GM21529 (cell line): ENCODE measurements around the gene TIMP4.

Source experiments
- ATAC-seq: cut with Tn5 transposase; IDR thresholded peaks from one replicate; pipeline ENCODE4 v1.9.1; 2021; ENCODE audit not compliant: unreplicated experiment

The TIMP4 gene

DNA sequence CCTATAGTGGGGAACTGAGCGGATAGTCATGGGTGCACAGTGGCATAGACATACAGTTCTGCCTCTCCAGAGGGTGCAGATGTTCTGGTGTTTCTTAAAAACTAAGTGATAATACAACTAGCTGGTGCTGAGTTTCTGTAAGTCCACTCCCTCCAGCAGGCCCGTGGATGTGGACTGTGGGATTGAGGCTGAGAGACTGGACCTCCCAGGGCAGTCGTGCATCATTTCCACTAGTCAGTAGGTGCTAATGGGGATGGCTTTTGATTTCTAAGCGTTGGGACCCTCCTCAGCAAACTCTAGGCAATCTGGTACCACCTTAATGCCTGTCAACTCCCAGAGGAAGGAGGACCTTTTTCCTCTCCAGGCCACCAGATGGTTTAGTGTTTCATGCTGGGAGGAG lies 27.3 kb upstream of the TIMP4 start:
- ATAC-seq: no peak

DNA sequence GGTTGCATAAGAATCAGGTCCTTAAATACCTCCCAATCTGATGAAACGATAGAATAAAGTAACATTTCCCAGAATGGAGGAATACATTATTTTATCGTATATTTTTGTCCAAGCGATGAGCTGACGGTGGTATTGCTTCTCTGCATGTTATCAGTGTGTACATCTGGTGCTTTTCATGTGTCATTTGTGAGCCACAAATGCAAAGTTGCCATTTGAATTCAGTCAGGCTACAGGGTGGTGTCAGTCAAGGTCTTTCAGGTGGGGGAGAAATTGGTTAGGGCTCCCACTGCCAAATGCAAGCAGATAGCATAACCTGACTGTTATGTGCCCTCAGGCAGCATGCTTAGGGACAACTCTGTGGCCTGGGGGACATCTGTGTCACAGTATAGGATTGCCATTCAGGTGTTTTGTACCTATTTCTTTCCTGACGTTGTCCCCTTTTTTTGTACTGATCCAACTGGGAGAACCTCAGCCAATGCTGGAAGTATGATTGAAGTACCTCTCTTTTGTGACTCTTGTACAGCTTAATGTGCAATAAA lies 26.5 kb upstream of the TIMP4 start:
- ATAC-seq: no peak

DNA sequence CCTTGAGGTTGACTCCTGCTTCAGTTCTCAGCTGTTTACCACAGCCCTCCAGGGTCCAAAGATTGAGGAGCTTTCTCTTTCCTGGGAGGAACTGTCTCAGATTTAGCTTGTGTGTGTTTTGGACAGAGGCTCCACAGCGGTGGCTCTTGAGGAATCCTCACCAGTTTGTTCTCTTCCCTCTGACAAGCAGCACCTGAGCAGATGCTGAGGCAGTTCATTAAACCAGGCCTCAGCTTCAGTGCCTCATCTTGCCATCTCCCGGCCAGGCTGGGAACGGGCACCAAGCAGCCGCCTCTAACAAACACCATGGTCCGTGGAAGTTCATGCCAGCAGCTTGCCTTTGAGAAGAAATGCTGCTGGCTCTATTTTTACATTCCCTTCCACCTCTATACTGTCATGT lies 25.8 kb upstream of the TIMP4 start:
- ATAC-seq: no peak

DNA sequence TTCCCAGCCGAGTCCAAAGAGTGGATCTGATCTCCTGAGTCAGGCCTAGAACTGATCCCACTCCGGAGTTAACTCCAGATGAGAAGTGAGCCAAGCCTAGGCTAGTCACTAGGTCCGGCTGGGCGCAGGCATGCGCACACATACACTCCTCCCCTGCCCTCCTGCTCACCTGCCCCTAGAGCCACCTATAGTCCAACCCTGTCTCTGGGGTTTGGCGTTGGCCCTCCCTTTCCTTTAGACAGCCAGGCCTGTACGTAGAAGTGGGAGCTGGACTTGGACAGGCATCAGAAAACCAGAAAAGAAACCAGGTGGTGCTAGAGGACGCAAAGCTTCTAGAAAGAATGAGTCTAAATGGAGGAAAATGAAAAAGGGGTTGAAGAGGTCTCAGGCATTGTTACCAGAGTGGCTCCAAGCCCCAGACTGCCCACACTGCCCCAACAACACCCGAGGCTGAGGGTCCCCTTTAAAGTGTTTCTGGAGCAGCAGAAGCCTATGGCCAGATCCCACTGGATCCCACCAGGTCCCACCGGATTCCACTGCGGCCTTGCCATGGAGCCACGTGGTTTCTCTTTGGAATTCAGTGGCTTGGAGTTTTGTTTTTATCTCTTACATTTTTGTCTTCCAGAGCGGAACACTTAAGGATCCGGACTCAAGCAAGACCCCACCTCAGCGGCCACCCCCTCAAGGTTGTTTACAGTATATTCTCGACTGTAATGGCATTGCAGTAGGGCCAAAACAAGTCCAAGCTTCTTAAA lies 24.2 kb upstream of the TIMP4 start:
- ATAC-seq: no peak

DNA sequence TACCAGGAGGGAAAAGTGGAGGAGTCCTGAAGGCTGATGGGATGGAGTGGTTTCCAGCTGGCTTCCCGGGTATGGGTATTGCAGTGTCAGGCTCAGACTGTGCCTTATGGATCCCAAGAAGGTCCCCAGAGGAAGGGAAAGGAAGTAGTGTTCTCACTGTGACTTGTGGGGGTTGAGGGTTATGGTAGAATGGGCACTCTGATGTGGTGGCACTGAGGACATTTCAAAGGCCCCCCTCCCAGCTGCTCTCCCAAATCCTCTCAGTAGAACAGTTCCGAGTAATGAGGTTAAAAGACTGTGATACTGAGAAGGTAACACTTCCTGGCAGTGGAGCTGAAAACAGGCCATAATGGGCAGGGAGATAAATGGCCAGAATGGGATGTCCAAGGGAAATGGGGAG lies 23.1 kb upstream of the TIMP4 start:
- no peak for ATAC-seq

DNA sequence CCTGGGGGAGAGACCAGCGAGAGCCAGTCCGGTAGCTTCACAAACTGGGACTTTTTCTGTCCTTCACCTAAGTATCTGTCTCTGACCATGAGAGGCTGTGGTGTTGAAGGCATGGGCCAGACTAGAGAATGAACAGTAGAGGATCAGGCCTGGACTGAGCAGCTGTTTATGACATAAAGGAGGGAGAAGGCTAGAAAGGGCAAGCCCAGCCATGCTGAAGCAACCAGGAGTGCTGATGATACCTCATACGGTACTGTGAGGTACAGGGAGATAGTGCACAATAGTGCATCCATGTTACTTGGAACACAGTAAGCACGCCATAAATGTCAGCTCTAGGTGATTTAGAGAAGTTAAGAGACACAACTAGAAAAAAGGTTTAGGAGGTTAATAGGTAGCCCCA lies 22.6 kb upstream of the TIMP4 start:
- ATAC-seq: no peak

DNA sequence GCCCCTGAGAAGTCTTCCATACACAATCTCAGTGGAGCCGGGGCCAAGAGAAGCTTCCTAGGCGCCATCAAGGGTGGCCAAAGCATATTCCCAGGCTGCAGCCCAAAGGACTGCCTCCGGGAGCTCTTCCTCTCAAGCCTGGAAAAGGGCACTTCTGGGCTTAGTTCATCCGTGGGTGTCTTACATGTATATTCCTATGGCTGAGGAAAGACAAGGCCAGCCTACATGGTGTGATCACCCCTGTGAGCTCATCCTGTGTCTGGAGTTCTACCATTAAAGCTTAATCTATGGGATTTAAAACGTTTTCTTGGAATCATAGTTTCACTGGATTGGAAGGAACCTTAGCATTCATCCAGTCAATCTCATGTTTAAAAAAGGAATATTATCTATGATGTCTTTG lies 21.9 kb upstream of the TIMP4 start:
- no peak for ATAC-seq

DNA sequence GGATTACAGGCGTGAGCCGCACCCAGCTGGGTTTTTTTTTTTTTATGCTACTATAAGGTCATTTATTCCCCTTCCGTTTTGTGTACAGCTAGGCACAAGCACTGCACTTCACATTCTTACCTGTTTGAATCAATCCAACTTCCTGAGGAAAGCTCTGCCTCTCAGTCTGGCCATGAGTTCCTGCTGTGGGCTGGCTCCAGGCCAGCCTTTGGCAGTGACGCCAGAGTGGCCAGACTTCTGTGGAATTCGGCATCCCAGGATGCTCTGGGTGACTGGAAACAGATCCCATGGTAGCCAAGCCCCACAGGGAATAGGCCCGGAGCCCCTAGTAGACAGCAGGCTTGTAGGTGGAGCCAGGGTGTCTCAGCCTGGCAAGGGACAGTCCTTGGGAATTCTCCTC lies 21.5 kb upstream of the TIMP4 start:
- no peak for ATAC-seq

DNA sequence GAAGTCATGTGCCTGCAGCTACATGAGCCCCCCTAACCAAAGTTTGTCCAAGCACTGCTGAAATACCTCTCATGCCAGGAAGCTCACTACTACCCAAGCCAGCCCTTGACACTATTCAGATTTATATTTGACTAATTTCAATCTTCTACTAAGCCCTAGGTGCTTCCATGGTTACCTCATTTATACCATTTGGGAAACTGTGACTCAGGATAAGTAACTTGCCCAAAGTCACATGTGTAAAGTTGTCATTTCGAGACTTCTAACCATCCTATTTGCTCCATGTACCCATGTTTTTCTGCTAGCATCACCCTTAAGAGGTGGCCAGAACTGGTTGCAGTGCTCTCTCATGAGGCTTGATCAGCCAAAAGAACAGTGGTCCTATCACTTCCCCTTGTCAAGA lies 20.7 kb upstream of the TIMP4 start:
- ATAC-seq: no peak

DNA sequence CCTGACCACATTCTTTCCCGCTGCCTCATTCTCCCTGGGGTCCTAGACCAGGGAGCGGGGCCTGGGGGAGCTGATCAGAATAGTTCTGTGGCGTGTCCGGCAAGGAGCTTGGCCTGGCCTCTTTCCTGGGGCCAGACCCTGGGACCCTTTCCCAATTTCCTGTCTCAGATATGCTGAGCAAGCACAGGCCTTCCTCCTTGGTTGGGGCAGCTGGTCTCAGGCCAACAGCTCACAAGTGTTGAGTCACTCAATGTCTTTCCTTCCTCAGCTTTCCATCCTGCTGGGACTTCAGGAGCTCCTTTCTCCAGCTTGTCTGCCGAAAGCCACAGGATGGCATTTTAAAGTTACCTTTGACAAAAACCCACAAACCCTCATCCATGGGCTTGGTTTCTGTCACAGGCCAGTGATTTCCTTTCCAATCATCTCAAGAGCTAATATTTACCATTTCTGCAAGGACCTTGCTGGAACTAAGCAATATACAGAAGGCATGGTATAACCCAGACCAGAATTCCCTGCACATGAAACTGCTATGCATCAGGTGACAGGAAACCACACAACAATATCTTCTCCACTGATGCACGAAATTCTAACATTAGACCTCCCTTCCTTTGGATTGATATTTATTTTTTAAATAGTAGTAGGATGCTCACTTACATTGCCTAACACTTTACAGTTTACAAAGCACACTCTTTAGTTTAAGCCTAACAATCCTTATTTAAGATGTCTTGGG lies 19.5 kb upstream of the TIMP4 start:
- ATAC-seq: no peak

DNA sequence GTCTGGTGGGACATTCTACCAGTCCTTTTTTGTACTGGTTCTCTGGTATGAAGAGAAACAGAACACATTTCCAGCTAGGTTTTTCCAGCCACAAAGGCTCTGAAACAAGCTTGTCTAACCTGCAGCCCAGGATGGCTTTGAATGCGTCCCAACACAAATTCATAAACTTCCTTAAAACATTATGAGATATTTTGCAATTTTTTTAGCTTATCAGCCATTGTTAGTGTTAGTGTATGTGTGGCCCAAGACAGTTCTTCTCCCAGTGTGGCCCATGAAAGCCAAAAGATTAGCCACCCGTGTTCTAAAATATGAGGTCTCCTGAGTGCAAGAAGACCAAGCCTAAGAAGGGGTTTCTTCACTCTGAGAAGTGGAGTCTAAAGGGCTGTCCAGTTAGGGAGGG lies 18.4 kb upstream of the TIMP4 start:
- no peak for ATAC-seq

DNA sequence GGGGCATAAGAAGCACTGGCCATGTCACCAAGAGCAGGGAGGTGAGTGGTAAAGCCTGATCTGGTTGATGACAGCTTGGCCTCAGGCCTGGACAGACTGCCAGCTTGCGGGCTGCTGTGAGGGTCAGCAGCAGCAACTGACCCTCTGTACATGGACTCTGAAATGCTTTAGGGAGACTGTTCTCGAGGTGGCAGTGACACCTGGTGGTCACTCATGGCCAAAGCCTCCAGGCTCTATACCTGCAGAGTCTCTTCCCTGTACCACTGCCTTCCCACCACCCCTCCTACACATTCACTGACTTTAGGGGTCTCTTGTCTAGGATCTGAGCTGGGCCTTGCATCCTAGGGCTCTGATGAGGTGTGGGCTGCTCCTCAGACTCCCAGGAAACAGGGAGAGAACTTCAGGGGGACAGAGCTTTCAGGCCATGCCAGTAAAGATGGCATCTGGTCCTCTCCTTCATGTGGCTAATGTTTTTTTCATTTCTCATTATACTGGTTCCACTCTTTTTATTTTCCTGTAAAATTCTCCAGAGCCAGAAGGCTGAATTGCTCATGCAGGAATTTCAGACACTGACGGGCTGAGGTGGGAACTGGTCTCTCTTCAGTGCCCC lies 17.2 kb upstream of the TIMP4 start:
- ATAC-seq: peak; percentile 79

DNA sequence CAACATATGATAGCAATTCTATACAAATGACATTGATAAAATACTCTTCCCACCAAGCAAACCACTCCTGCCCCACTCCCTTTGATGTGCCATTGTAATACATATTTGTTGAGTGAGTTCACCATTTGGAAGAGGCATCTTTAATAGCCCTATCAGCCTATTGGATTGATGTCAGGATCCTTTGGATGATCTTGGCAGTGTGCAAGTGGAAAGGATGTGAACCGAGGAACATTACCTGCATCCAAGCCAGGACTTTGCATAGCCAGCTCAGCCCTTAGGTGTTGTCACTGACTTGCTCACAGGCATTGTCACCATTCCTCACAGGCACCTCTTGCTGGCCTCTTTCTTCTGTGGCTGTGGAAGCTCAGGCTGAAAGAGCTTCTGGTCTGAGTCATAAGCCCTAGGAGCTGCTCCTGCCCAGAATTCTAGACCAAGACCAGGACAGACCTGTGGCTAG lies 16.5 kb upstream of the TIMP4 start:
- no peak for ATAC-seq

DNA sequence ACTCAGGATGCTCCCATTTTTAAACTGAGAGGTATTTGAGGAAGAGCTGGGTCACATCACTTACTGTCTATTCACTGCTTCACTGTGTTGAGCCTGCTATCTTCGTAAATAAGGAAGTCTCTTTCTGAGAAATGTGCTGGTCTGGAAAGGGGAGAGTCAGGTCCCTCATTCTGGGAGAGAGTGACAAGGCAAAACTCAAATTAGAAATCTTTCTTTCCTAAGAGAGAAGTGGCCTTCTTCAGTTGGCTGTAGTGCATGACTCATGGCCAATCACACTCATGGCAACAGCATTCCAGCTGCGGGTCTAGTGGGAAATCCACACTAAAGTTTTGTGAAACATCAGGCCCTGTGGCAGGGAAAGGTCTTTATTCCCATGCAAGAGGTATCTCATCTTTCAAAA lies 11.5 kb upstream of the TIMP4 start:
- ATAC-seq: no peak

DNA sequence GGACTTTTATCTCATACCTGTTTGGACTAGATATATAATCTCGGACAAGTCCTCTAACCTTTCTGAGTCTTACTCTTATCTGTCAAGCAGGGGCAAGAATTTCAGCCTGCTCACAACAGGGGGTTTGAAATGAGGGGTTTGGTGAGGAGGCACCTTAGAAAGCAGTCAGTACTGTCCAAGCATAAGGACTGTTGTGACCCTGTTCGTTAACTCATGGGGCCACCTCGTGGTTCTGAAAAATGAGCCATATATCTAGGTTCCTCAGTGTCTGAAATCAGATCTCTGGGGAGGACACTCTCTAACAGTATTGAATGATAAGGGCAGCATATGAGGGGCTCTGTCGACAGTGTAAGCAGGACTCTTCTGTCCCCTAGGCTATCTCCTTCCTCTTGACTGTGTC lies 7.2 kb upstream of the TIMP4 start:
- ATAC-seq: no peak

DNA sequence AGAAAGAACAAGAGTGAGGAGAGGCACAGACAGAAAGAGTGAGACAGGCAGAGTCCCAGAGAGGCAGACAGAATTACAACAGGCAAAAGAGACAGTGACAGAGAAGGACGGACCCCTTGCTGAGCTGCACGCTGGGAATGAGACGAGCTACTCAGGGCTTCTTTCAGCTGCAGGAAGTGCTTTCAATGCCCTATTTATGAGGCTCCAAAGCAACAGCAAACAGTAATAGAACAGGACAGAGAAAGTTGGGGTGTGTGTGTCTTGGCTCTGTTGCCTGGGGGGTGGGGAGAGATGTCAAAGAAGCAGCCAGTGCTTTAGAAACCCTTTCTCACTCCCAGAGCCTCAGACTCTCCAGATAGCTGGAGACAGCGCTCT lies 502 bp upstream of the TIMP4 start:
- no peak for ATAC-seq

DNA sequence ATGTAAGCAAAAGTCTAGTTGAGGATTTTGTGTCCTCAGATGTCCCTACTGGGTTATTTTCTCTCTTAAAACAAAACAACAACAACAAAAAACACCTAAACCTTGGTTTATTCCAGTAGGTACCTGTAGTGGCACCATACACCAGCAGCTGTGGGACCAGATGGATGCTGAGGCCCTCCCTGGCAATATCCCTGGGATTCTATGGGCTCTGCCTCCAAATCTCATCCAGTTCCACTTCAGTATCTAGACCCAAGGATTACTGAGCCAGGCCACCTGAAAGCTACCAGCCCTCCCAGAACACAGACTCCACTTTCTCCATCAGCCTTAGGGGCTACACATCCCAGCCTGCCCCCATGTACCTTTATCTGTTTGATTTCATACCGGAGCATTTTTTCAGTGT lies 1.7 kb downstream of the TIMP4 start:
- ATAC-seq: no peak

DNA sequence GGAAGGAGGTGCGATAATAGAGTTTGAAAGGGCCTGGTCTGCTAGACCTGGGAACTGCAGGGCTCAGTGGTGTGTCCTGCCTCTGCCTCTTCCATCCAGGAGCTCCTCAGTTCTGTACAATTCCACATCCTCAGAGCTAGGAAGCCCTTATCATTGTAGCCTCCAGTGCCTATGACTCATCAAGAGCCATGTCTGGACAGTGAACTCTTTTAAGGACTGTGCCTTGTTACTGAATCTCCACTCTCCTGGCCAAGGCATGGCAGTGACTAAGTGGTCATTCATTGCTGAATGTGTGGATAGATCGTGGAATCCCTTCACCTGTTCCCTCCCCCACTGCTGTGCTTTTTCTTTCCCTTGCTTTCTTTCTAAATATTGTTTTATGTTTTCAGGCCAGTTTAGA lies 2.9 kb downstream of the TIMP4 start:
- no peak for ATAC-seq

DNA sequence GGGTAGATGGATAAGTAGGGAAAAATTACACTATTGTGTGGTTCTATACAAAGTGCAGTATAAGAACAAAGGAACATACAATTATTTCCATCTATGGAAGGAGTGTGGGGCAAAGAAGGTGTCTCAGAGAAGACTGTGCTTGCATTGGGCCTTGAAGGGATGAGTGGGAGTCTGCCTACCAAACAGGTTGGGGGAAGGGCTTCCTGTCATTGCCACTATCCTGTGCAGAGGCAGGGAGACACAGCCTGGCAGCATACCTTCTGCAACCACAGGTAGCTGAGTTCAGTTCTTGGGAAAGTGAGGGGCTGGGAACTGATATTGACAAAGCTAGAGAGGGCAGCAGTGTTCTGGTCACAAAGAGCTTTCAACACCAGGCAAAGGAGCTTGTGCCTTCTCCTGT lies 3.4 kb downstream of the TIMP4 start:
- ATAC-seq: no peak

DNA sequence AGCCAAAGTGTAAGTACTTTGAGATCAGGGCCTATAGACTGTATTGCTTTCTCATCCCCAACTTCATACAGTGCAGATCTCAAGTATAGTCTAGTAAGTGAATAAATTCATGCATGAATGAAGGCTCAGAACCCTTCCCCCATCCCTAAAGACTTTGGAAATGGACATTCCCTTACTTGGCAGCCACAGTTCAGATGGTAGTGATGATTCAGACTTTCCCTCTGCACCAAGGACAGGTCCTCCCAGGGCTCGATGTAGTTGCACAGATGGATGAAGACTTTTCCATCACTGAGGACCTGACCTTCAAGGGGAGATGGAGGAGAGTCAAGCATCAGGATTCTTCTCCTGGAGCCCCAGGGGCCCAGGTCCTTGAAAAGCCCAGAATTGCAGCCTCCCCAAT lies 4.6 kb downstream of the TIMP4 start:
- no peak for ATAC-seq

DNA sequence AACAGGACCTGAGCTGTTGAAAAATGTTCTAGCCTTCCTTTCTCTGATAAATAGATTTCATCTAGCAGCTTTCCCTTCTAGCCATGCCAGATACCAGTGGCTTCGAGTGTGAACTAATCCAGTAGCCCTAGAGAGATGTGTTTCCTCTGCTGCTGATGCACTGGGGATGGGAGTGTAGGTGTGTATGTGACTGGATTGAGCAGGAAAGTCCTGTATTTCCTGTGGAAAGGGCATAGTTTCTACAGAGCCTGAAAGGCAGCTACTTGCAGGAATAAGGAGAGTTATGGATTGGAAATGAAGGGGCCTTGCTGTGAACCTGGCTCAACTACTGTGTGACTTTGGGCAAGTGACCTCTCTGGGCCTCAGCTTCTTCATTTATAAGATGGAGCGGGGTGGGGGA lies 8.6 kb downstream of the TIMP4 start:
- ATAC-seq: no peak

DNA sequence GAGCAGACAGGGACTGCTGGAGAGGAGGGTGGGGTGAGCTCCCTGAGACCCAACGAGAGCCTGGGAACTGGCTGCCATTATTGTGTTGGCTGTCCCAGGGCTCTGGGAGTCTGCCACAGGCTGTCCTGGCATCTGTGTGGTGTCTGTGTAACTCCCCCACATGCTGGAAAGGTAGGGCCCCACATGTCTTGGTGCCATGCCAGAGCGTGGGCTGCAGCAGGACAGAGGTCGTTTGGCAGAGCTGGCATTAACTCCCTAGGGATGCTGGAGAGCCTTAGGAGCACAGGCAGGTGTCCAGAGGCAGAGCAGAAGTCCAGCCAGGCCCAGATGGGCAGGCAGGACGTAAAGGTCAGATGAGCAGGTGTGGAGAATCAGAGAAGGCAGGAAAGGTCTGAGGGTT lies 9.7 kb downstream of the TIMP4 start:
- no peak for ATAC-seq
